Upper lobe of right lung (tissue), 1 donor: ENCODE data around the gene TSEN54. TPM values are rescaled to one million over a fixed set of nuclear protein-coding genes. Genes with fewer than 3 reads are reported as not detected.
A peak's percentile ranks its signal among the peaks of the same experiment; 100 is the strongest.

Source experiments
- ATAC-seq: fragments of 200-7000 bp; cut with Tn5 transposase; one replicate; pipeline ENCODE4 v1.9.1; 2020; ENCODE audit warnings: mild to moderate bottlenecking, moderate library complexity
- DNase-seq: peaks from one replicate; pipeline ENCODE4 v3.0.0-alpha.2; 2020
- H3K27ac ChIP-seq: fragments of 200-600 bp; one replicate; pipeline ENCODE4 v1.8.0; 2022
- H3K27me3 ChIP-seq: fragments of 200-600 bp; one replicate; pipeline ENCODE4 v1.8.0; 2022; ENCODE audit warnings: mild to moderate bottlenecking
- H3K36me3 ChIP-seq: fragments of 200-600 bp; one replicate; pipeline ENCODE4 v1.8.0; 2022
- H3K4me1 ChIP-seq: fragments of 200-600 bp; one replicate; pipeline ENCODE4 v1.8.0; 2022
- H3K4me3 ChIP-seq: fragments of 200-600 bp; one replicate; pipeline ENCODE4 v1.8.0; 2022; ENCODE audit warnings: mild to moderate bottlenecking
- H3K9me3 ChIP-seq: fragments of 200-600 bp; one replicate; pipeline ENCODE4 v1.8.0; 2022
- intact Hi-C: fragments of 100-400 bp; cut with DNase I; formaldehyde crosslinking; loops from one replicate; pipeline ENCODE4 v1.11.0; 2022
- total RNA-seq: library from RNA; stranded (reverse); fragmentation: NEBNext Ultra II Directional; extraction: Animal tissue kit (Norgen Biotek cat#: 25700); gene quantifications from one replicate; pipeline ENCODE4 v1.2.1, GENCODE V29; 2021
- TF ChIP-seq, protein P1 (sequence below): fragments of 200-600 bp; IDR thresholded peaks from one replicate; pipeline ENCODE4 v1.8.0; 2022; ENCODE audit warnings: antibody characterized with exemption
- donor health status: DM: no; HTN: yes; CAD: no; lungs with severe emphysema.

The TSEN54 gene
- total RNA-seq, 1 donor from 2014 or later: 21.6 TPM

DNA sequence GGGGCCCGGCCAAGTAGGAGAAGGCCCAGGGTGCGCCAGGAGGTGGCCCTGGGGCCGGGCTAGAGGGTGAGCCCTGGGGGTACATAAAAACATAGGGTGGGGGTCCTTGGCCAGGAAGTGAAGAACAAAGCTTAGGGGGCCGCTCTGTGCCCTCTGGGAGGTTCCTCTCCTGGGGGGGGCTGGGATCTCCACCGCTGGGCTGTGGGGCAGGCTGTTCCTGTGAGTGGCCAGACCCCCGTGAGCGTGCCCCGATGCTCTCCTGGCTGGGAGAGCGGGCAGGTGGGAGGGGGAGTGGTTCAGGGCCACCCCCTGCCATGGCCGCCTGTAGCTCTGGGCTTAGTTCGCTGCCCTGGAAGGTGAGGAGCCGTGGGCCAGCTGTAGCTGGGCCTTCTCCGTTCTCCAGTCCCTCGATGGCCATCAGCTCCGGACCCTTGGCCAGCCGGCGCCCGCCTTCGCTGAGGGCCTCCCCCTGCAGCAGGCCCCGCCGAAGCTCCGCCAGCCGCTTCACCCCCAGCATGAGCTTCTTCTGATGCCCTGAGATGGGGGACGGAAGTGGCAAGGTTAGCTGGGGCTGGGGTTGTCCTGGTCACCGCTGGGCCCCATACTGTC, 13.5 kb upstream of the TSEN54 start:
- peaks cover 39% of the 10 kb centered on the region for H3K36me3 ChIP-seq
- ATAC-seq: no peak

DNA sequence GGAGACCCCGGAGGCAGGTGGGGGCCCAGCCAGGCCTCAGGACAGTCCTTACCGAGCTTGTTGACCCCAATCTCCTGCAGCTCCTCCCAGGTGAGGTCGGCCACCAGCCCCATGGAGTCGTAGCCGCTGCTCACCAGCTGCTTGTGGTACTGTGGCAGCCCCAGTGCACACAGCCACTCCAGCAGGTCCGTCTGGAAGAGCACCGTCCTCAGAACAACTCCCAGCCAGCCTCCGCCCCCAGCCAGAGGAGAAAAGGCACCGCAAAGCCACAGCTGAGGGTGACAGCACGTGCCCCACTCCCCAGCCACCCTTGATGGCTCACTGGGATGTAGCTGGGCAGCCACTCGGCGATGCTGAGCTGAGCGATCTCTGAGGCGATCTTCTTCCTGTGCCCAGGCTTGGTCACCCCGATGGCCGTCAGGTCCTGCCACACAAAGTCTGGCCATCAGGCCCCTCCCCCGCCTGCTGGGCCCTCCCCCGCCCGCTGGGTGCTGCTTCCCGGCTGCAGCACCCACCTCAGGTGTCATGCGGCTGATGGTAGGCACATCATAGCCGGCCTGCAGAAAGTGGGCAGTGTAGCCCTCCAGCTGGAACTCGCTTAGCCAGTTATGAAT, 12.9 kb upstream of the TSEN54 start:
- intact Hi-C loops: no loop called here
- DNase-seq: no peak
- ATAC-seq: no peak

More for the DNA sequence above, 13.5 kb upstream of the TSEN54 start:
- H3K27ac ChIP-seq: no peak overlapping the region
- intact Hi-C loops: no loop called here
- no peak overlapping the region for H3K4me3 ChIP-seq
- no peaks in the 10 kb centered on the region for H3K9me3 ChIP-seq
- no peaks in the 10 kb centered on the region for H3K4me1 ChIP-seq
- no peak for DNase-seq
- TF ChIP-seq, protein P1, sequence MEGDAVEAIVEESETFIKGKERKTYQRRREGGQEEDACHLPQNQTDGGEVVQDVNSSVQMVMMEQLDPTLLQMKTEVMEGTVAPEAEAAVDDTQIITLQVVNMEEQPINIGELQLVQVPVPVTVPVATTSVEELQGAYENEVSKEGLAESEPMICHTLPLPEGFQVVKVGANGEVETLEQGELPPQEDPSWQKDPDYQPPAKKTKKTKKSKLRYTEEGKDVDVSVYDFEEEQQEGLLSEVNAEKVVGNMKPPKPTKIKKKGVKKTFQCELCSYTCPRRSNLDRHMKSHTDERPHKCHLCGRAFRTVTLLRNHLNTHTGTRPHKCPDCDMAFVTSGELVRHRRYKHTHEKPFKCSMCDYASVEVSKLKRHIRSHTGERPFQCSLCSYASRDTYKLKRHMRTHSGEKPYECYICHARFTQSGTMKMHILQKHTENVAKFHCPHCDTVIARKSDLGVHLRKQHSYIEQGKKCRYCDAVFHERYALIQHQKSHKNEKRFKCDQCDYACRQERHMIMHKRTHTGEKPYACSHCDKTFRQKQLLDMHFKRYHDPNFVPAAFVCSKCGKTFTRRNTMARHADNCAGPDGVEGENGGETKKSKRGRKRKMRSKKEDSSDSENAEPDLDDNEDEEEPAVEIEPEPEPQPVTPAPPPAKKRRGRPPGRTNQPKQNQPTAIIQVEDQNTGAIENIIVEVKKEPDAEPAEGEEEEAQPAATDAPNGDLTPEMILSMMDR: no peak
- H3K27me3 ChIP-seq: no peaks in the 10 kb centered on the region

DNA sequence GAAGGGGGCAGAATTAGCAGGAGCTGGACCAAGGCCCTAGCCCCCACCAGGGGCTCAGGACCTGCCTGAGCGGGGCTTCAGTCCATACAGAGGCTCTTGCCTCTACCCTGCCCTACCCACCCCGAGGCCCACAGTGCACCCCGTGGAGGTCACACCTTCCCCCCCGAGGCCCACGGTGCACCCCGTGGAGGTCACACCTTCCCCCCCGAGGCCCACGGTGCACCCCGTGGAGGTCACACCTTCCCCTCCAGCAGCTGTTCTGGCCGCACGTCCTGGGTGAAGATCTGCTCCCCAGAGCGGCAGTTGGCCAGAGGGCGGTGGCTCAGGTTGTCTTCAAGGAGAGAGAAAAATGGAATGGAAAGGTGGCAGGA, 12.4 kb upstream of the TSEN54 start:
- intact Hi-C loops: no loop called here
- TF ChIP-seq, protein P1: no peak
- DNase-seq (peak; percentile 64), ATAC-seq (peak; percentile 4)
- H3K4me1 ChIP-seq: peaks cover 3% of the 10 kb centered on the region
- H3K9me3 ChIP-seq: no peaks in the 10 kb centered on the region
- H3K27ac ChIP-seq: no peak overlapping the region
- no peak overlapping the region for H3K4me3 ChIP-seq
- H3K27me3 ChIP-seq: no peaks in the 10 kb centered on the region
- H3K36me3 ChIP-seq: peaks cover 39% of the 10 kb centered on the region

More for the DNA sequence above, 12.9 kb upstream of the TSEN54 start:
- H3K36me3 ChIP-seq: peaks cover 39% of the 10 kb centered on the region
- H3K4me1 ChIP-seq: no peaks in the 10 kb centered on the region
- H3K27me3 ChIP-seq: no peaks in the 10 kb centered on the region
- H3K9me3 ChIP-seq: no peaks in the 10 kb centered on the region
- H3K4me3 ChIP-seq: no peak overlapping the region
- TF ChIP-seq, protein P1: no peak
- no peak overlapping the region for H3K27ac ChIP-seq

DNA sequence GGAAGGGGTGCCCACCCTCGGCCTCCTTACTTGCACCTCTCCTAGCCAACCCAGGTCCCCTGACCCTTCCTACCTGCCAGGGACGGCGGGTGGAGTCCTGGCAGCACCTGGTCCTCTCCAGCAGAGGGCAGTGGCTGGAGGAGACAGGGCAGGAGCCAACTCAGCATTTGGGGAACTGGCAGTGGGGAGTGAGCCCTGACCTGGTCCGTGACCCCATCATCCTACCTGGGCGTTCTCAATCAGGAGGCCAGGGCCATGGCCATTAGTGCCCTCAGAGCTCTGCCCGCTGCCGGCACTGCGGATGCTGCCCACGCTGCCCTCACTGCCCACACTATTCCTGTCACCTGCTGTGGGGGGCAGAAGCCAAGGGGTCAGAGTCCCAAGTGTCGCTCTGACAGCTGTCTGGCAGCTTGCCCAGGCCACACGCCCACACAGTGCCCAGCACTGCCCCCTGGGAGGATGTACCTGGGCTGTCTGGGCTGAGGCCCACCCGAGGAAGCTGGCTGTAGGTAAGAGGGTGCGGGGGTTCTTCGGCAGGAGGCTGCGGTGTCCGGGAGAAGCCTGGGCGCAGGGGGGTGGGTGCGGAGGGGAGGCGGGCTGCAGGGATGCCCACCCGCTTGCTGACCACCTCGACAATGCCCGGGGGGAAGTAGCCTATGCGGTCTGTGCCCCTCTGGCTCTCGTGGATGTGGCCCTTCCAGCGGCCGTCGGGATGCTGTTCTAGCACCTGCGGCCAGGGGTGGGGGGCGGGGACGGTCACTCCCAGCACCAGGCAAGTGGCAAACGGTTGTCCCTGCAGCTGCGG, 11.8 kb upstream of the TSEN54 start:
- TF ChIP-seq, protein P1: peak; percentile 57
- Histone ChIP-seq H3K9me3 (no peaks in the 10 kb centered on the region), H3K36me3 (peaks cover 34% of the 10 kb centered on the region), H3K27ac (no peak overlapping the region), H3K4me1 (peaks cover 6% of the 10 kb centered on the region), H3K27me3 (no peaks in the 10 kb centered on the region), H3K4me3 (no peak overlapping the region)
- DNase-seq (peak; percentile 70), ATAC-seq (peak; percentile 55)
- intact Hi-C loops: no loop called here

DNA sequence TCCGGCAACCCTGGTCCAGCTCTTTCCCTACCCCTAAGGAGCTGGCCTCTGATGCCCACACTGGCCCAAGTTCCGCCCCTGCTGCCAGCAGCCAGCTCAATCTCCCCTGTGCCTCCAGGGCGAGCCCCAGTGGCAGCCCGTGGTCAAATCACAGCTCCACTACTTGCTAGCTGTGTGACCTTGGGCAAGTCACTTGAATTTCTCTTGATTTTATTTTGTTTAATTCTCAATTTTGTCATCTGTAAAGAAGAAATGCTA, 11.2 kb upstream of the TSEN54 start:
- ATAC-seq: no peak
- DNase-seq: peak; percentile 55
- Histone ChIP-seq H3K27ac (no peak overlapping the region), H3K9me3 (no peaks in the 10 kb centered on the region), H3K27me3 (no peaks in the 10 kb centered on the region), H3K4me3 (no peak overlapping the region), H3K36me3 (peaks cover 29% of the 10 kb centered on the region), H3K4me1 (peaks cover 6% of the 10 kb centered on the region)
- intact Hi-C loops: no loop called here
- TF ChIP-seq, protein P1: no peak
